Hepatocyte (in vitro differentiated cells): Measurements from ENCODE around the gene NOPCHAP1.

ENCODE experiments used
- EZH2 ChIP-seq: fragments of 200-600 bp; sonication (generic); IDR thresholded peaks from 2 replicates; pipeline ENCODE4 v1.6.1; 2016; ENCODE audit warnings: antibody characterized with exemption, mild to moderate bottlenecking, borderline replicate concordance
- TF ChIP-seq, protein P1 (sequence below): fragments of 200-600 bp; sonication (generic); IDR thresholded peaks from 2 replicates; pipeline ENCODE4 v1.5.1; 2016; ENCODE audit warnings: antibody characterized with exemption, mild to moderate bottlenecking; ENCODE audit not compliant: poor library complexity

DNA sequence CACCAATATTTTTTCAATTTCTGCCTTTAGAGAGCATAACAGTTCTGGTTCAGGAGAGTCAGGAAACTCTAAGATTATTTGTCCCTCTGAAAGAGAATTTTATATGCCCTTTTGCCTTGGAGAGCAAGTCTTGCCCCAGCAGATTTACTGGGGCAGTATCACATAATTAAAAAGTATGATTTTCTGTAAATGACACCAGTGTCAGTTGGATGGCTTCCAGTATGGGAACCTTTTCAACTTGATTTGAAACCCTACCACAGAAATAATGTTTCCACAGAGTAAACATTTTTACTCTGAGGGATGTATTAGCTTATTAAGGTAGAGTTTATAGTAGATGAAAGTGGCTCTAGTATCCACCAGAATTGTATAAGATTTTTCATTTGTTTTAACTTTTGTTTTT, 15.4 kb downstream of the NOPCHAP1 start:
- TF ChIP-seq, protein P1, sequence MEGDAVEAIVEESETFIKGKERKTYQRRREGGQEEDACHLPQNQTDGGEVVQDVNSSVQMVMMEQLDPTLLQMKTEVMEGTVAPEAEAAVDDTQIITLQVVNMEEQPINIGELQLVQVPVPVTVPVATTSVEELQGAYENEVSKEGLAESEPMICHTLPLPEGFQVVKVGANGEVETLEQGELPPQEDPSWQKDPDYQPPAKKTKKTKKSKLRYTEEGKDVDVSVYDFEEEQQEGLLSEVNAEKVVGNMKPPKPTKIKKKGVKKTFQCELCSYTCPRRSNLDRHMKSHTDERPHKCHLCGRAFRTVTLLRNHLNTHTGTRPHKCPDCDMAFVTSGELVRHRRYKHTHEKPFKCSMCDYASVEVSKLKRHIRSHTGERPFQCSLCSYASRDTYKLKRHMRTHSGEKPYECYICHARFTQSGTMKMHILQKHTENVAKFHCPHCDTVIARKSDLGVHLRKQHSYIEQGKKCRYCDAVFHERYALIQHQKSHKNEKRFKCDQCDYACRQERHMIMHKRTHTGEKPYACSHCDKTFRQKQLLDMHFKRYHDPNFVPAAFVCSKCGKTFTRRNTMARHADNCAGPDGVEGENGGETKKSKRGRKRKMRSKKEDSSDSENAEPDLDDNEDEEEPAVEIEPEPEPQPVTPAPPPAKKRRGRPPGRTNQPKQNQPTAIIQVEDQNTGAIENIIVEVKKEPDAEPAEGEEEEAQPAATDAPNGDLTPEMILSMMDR: no peak
- TF ChIP-seq EZH2: no peak
